Fibroblast of lung (primary cell): ENCODE data around the gene EYA2. TPM values are rescaled to one million over a fixed set of nuclear protein-coding genes. Genes with fewer than 3 reads are reported as not detected.
A peak's percentile ranks its signal among the peaks of the same experiment; 100 is the strongest.

Experiments used
- DNase-seq, 2 donors: peaks; one replicate each; pipeline versions ENCODE4 v3.0.0 to v3.0.0-alpha.2; 2010; ENCODE audit warnings: low read depth in 2 of 2
- H2AFZ ChIP-seq: 2 replicates; pipeline ENCODE4 v1.5.1; 2012; ENCODE audit warnings: low read length, control low read depth, inconsistent platforms
- H3K27ac ChIP-seq: 2 replicates; pipeline ENCODE4 v1.5.1; 2011; ENCODE audit warnings: low read length, control low read depth; ENCODE audit not compliant: insufficient read depth
- H3K27me3 ChIP-seq: 2 replicates; pipeline ENCODE4 v1.5.1; 2011; ENCODE audit warnings: mild to moderate bottlenecking, low read length; ENCODE audit not compliant: control insufficient read depth, insufficient read depth
- H3K36me3 ChIP-seq: 2 replicates; pipeline ENCODE4 v1.5.1; 2011; ENCODE audit warnings: low read length; ENCODE audit not compliant: control insufficient read depth, insufficient read depth
- H3K4me1 ChIP-seq: 2 replicates; pipeline ENCODE4 v1.5.1; 2011; ENCODE audit warnings: low read length; ENCODE audit not compliant: control insufficient read depth, insufficient read depth; ENCODE audit errors: extremely low read depth
- H3K4me2 ChIP-seq: 2 replicates; pipeline ENCODE4 v1.5.1; 2011; ENCODE audit warnings: low read length, control low read depth; ENCODE audit not compliant: insufficient read depth; ENCODE audit errors: extremely low read depth
- H3K4me3 ChIP-seq, 4 experiments: fragments of 200-600 bp in 1 of 4; sonication (generic) in 1 of 4; replicated peaks in 1 of 4; 2 replicates each; pipeline ENCODE4 v1.5.1; 2011 to 2016; ENCODE audit warnings: low read length in 4 of 4, low read depth in 3 of 4, mild to moderate bottlenecking in 3 of 4, control low read depth in 2 of 4, inconsistent platforms in 1 of 4, mixed read lengths in 1 of 4; ENCODE audit not compliant: insufficient read depth in 1 of 4; ENCODE audit errors: control extremely low read depth in 1 of 4
- H3K79me2 ChIP-seq: 2 replicates; pipeline ENCODE4 v1.5.1; 2012; ENCODE audit warnings: mild to moderate bottlenecking, low read length, inconsistent platforms; ENCODE audit not compliant: control insufficient read depth, insufficient read depth
- H3K9ac ChIP-seq: 2 replicates; pipeline ENCODE4 v1.5.1; 2011; ENCODE audit warnings: mild to moderate bottlenecking, low read length, control low read depth; ENCODE audit not compliant: insufficient read depth
- H3K9me3 ChIP-seq: 2 replicates; pipeline ENCODE4 v1.5.1; 2012; ENCODE audit warnings: low read depth, low read length; ENCODE audit not compliant: control insufficient read depth, insufficient read depth
- H4K20me1 ChIP-seq: 2 replicates; pipeline ENCODE4 v1.5.1; 2011; ENCODE audit warnings: low read length; ENCODE audit not compliant: control insufficient read depth, insufficient read depth; ENCODE audit errors: extremely low read depth
- EZH2 ChIP-seq: IDR thresholded peaks from 2 replicates; pipeline ENCODE4 v1.5.1; 2012; ENCODE audit warnings: low read length, control low read depth, mild to moderate bottlenecking; ENCODE audit errors: missing control alignments
- polyA plus RNA-seq, 2 donors: library from polyadenylated mRNA; depleted of rRNA in 1 of 2; stranded (reverse) in 1 of 2; unstranded in 1 of 2; fragments of >200 nt; gene quantifications; 2 replicates each; pipeline ENCODE4 v1.2.1, GENCODE V29; 2011 to 2012; ENCODE audit warnings: missing spikeins in 1 of 2
- total RNA-seq: library from RNA; depleted of rRNA; stranded (reverse); fragments of >200 nt; gene quantifications from 2 replicates; pipeline ENCODE4 v1.2.1, GENCODE V29; 2014
- TF ChIP-seq, protein P1 (sequence below), 2 donors: IDR thresholded peaks in 1 of 2; conservative IDR thresholded peaks in 1 of 2; 1 replicate in 1 of 2; 2 replicates in 1 of 2; pipeline ENCODE4 v1.5.1; 2011 to 2012; ENCODE audit warnings: low read length in 2 of 2, control low read depth in 1 of 2, inconsistent platforms in 1 of 2, low read depth in 1 of 2, mild to moderate bottlenecking in 1 of 2

EYA2 gene
- total and polyA plus RNA-seq, 2 donors (not counting 1 experiment from before 2014, with no cell fraction given): 0.37 to 1.7 TPM

DNA sequence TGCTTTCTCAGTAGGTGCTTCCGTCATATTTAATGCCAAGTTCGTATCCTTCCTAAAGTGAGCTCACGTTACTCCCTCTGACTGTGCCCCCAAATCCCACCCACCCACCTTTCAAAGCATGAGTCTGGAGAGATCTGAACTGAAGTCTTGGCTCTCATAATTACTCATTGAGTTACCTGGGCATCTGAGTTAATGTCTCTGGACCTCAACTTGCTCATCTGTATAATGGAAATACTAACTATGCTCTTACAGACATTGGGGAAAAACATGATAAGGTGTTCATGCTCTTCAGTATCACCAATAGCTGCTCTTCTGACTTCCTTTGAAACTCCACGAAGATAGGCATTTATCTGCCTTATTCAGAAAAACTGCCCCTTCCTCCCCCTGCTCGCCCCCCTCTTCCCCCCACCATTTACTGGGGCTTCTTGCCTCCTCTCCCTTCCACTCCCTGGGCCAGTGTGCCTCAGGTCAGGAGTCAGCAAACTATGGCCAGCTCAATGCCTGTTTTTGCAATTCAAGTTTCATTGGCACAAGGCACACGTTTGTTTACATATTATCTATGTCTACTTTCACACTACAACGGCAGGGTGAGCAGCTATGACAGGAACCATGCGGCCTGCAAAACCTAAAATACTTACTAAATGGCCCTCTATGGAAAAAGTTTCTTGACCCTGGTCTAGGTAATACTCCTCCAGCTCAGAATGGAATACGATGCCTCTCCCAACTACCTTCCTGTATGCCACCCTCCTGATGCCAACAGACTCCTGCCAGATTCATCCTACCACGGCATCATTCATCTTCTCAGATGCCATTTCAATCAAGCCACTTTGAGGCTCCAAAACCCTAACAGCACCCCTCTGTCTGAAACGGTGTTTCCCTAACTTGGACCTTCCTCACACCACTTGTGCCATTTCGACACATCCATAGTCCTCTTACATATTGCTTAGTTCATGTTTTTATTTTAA lies 323.1 kb downstream of the EYA2 start:
- Histone ChIP-seq H3K36me3 (peaks cover 4% of the 10 kb centered on the region), H3K4me3 (no peak overlapping the region), H3K4me2 (no peak overlapping the region)

DNA sequence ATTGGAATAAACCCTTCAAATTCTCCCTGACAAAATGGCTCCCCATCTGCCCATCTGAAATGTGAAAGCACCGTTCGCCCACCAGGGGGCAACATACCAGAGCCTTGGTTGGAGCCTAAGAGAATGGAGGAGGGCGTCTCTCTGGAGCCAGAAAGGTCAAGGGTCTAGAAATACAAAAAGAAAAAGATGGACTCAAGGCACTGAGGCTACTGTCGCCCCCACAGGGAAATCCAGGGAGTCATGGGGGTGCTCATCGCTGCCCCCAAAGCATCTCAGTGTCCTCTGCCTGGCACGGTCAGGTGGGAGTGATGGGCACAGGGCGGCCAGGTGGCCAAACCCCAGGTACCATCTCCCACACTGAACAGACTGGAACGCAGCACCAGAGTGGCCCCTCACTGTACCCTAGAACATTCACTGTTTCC lies 325.5 kb downstream of the EYA2 start:
- no peaks in the 10 kb centered on the region for H3K79me2 ChIP-seq
- no peak overlapping the region for H3K27ac ChIP-seq
- no peak overlapping the region for H3K9ac ChIP-seq
- no peak overlapping the region for H3K4me2 ChIP-seq
- H3K4me3 ChIP-seq: no peak overlapping the region
- H3K27me3 ChIP-seq: no peaks in the 10 kb centered on the region
- H3K4me1 ChIP-seq: no peaks in the 10 kb centered on the region
- no peaks in the 10 kb centered on the region for H3K9me3 ChIP-seq
- peaks cover 10% of the 10 kb centered on the region for H3K36me3 ChIP-seq
- DNase-seq: peak in 1 of 2 donors; percentile 41
- no peak overlapping the region for H2AFZ ChIP-seq
- TF ChIP-seq EZH2: no peak
- TF ChIP-seq, protein P1, sequence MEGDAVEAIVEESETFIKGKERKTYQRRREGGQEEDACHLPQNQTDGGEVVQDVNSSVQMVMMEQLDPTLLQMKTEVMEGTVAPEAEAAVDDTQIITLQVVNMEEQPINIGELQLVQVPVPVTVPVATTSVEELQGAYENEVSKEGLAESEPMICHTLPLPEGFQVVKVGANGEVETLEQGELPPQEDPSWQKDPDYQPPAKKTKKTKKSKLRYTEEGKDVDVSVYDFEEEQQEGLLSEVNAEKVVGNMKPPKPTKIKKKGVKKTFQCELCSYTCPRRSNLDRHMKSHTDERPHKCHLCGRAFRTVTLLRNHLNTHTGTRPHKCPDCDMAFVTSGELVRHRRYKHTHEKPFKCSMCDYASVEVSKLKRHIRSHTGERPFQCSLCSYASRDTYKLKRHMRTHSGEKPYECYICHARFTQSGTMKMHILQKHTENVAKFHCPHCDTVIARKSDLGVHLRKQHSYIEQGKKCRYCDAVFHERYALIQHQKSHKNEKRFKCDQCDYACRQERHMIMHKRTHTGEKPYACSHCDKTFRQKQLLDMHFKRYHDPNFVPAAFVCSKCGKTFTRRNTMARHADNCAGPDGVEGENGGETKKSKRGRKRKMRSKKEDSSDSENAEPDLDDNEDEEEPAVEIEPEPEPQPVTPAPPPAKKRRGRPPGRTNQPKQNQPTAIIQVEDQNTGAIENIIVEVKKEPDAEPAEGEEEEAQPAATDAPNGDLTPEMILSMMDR (conservative IDR thresholded peaks at IDR 0.05 in 1 of 2, IDR thresholded peaks at IDR 0.05 in 1 of 2; ENCODE audit: low read depth in 1 of 2, low read length in 2 of 2): peak; percentile 56 to 61
- no peaks in the 10 kb centered on the region for H4K20me1 ChIP-seq

More for the DNA sequence above, 323.1 kb downstream of the EYA2 start:
- no peak for DNase-seq
- H3K9ac ChIP-seq: no peak overlapping the region
- H3K27me3 ChIP-seq: no peaks in the 10 kb centered on the region
- no peaks in the 10 kb centered on the region for H3K4me1 ChIP-seq
- H3K9me3 ChIP-seq: no peaks in the 10 kb centered on the region
- H2AFZ ChIP-seq: no peak overlapping the region
- H3K27ac ChIP-seq: no peak overlapping the region
- no peaks in the 10 kb centered on the region for H4K20me1 ChIP-seq
- TF ChIP-seq, protein P1 (conservative IDR thresholded peaks at IDR 0.05 in 1 of 2, IDR thresholded peaks at IDR 0.05 in 1 of 2; ENCODE audit: low read depth in 1 of 2, low read length in 2 of 2): no peak
- TF ChIP-seq EZH2: no peak
- no peaks in the 10 kb centered on the region for H3K79me2 ChIP-seq

DNA sequence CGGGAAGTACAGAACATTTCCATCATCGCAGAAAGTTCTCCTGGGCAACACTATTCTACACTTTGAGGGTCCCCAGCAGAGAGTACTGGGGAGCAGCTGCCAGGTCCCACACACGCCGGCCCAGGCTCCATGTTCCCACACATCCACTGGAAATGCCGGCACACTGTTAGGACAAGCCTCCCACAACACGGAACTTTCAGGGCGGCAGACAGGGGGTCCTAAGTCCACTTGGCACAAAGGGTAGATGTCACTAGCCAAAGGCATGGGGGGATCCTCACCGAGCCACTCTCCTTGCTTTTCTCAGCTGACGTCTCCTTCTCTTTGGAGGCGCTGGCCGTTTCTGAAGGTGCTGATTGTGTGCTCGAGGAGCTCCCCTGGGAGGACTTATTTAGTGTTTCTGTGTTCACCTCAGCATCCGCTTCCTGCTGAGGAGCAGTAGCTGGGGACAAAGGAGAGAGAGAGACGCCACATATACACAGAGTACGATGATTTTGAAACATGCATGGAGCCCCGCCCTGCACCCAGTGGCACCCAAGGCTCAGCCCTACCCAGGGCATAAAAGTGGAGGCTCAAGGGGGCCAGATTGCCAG lies 326.5 kb downstream of the EYA2 start:
- Histone ChIP-seq H4K20me1 (no peaks in the 10 kb centered on the region), H3K4me2 (no peak overlapping the region), H3K79me2 (no peaks in the 10 kb centered on the region), H3K4me3 (no peak overlapping the region), H3K9ac (no peak overlapping the region), H3K27me3 (no peaks in the 10 kb centered on the region), H3K36me3 (peaks cover 10% of the 10 kb centered on the region), H3K27ac (no peak overlapping the region), H3K9me3 (no peaks in the 10 kb centered on the region), H3K4me1 (no peaks in the 10 kb centered on the region), H2AFZ (no peak overlapping the region)
- DNase-seq: no peak
- no peak for TF ChIP-seq EZH2
- TF ChIP-seq, protein P1 (conservative IDR thresholded peaks at IDR 0.05 in 1 of 2, IDR thresholded peaks at IDR 0.05 in 1 of 2; ENCODE audit: low read depth in 1 of 2, low read length in 2 of 2): no peak
